GM18951 (cell line): ENCODE data around the gene FBXW11.
"Not testable (repeated sequence)": the region's sequence is repeated elsewhere in the genome, so short reads cannot be mapped to it uniquely, and the experiment has no call there.

Source experiments
- POLR2A ChIP-seq: IDR thresholded peaks from 4 replicates; pipeline ENCODE4 v1.6.1; 2011; ENCODE audit warnings: mild to moderate bottlenecking; ENCODE audit not compliant: insufficient read length, insufficient read depth; ENCODE audit errors: extremely low read depth
- in situ Hi-C: fragments of 300-500 bp; cut with MboI; formaldehyde crosslinking; loops from one replicate; pipeline ENCODE4 v1.12.0; 2022; ENCODE audit warnings: low sequenced_read_pairs, mixed read lengths, inconsistent platforms; ENCODE audit not compliant: unreplicated experiment

FBXW11 gene

GRCh38 chr5:171952021-171952420 lies 54.4 kb downstream of the FBXW11 start:
- no peak for TF ChIP-seq POLR2A
- in situ Hi-C loops: no loop called here

GRCh38 chr5:171951218-171951617 lies 55.2 kb downstream of the FBXW11 start:
- in situ Hi-C loops: no loop called here
- TF ChIP-seq POLR2A: no peak

GRCh38 chr5:171946000-171946781 lies 60.2 kb downstream of the FBXW11 start:
- TF ChIP-seq POLR2A: no peak
- in situ Hi-C loops: no loop called here

- no peak for TF ChIP-seq POLR2A
- in situ Hi-C loops: no loop called here
Observed at GRCh38 chr5:171945476-171945875, 61.0 kb downstream of the FBXW11 start.

- in situ Hi-C loops: no loop called here
- no peak for TF ChIP-seq POLR2A
Observed at GRCh38 chr5:171945066-171945465, 61.4 kb downstream of the FBXW11 start.

- in situ Hi-C loops: not testable (repeated sequence)
Observed at GRCh38 chr5:171942112-171942516, 64.3 kb downstream of the FBXW11 start.

GRCh38 chr5:171941675-171942074 lies 64.8 kb downstream of the FBXW11 start:
- in situ Hi-C loops: not testable (repeated sequence)

GRCh38 chr5:171941275-171941674 lies 65.2 kb downstream of the FBXW11 start:
- in situ Hi-C loops: not testable (repeated sequence)

- no peak for TF ChIP-seq POLR2A
- in situ Hi-C loops: no loop called here
Observed at GRCh38 chr5:171939951-171940350, 66.5 kb downstream of the FBXW11 start.

GRCh38 chr5:171938358-171938757 lies 68.1 kb downstream of the FBXW11 start:
- in situ Hi-C loops: no loop called here
- TF ChIP-seq POLR2A: no peak

- no peak for TF ChIP-seq POLR2A
- in situ Hi-C loops: no loop called here
Observed at GRCh38 chr5:171937351-171937750, 69.1 kb downstream of the FBXW11 start.

GRCh38 chr5:171934586-171934985 lies 71.9 kb downstream of the FBXW11 start:
- no peak for TF ChIP-seq POLR2A
- in situ Hi-C loops: no loop called here

GRCh38 chr5:171931163-171931562 lies 75.3 kb downstream of the FBXW11 start:
- no peak for TF ChIP-seq POLR2A
- in situ Hi-C loops: no loop called here

GRCh38 chr5:171927345-171927941 lies 79.0 kb downstream of the FBXW11 start:
- in situ Hi-C loops: no loop called here

More at GRCh38 chr5:171927345-171927941, 79.0 kb downstream of the FBXW11 start:
- no peak for TF ChIP-seq POLR2A
